Naive B cell (primary cell): Measurements from ENCODE around the gene PCSK6. TPM values are rescaled to one million over a fixed set of nuclear protein-coding genes. Genes with fewer than 3 reads are reported as not detected.

Experiments
- ATAC-seq, 2 donors: fragments of 150-1000 bp; cut with Tn5 transposase; 2 replicates each; pipeline ENCODE4 v1.10.0; 2021; ENCODE audit warnings: low read depth in 2 of 2, mild to moderate bottlenecking in 2 of 2, moderate library complexity in 2 of 2
- DNase-seq: peaks from one replicate; pipeline ENCODE4 v3.0.0; 2022
- H3K27ac Mint-ChIP-seq, 6 donors: one replicate each; pipeline ENCODE4 v1.8.0; 2020 to 2022; ENCODE audit warnings: mild to moderate bottlenecking in 6 of 6, mixed read lengths in 6 of 6, moderate library complexity in 5 of 6, inconsistent platforms in 2 of 6
- H3K27me3 Mint-ChIP-seq, 3 donors: one replicate each; pipeline ENCODE4 v1.8.0; 2021 to 2022; ENCODE audit warnings: mixed read lengths in 3 of 3, mild to moderate bottlenecking in 1 of 3
- H3K36me3 Mint-ChIP-seq, 2 donors: one replicate each; pipeline ENCODE4 v1.8.0; 2020 to 2022; ENCODE audit warnings: mixed read lengths in 2 of 2, inconsistent platforms in 1 of 2, mild to moderate bottlenecking in 1 of 2
- H3K4me1 Mint-ChIP-seq, 3 donors: one replicate each; pipeline ENCODE4 v1.8.0; 2020 to 2022; ENCODE audit warnings: mixed read lengths in 3 of 3, inconsistent platforms in 1 of 3, mild to moderate bottlenecking in 1 of 3, moderate library complexity in 1 of 3
- H3K4me3 Mint-ChIP-seq, 8 donors: one replicate each; pipeline ENCODE4 v1.8.0; 2020 to 2022; ENCODE audit warnings: mild to moderate bottlenecking in 8 of 8, mixed read lengths in 8 of 8, moderate library complexity in 8 of 8, inconsistent platforms in 2 of 8
- H3K9me3 Mint-ChIP-seq, 7 donors: one replicate each; pipeline ENCODE4 v1.8.0; 2020 to 2022; ENCODE audit warnings: mixed read lengths in 7 of 7, mild to moderate bottlenecking in 5 of 7, inconsistent platforms in 2 of 7, moderate library complexity in 1 of 7
- polyA plus RNA-seq, 6 donors: library from polyadenylated mRNA; unstranded; fragments of 300-500 nt; fragmentation: Illumina TruSeq; gene quantifications; one replicate each; pipeline ENCODE4 v1.2.3, GENCODE V29; 2021; ENCODE audit warnings: low read depth in 6 of 6

PCSK6 gene
- polyA plus RNA-seq, 6 donors from 2014 or later: 0.78 to 1.4 (median 0.96) TPM; not detected in 1

- DNase-seq (no peak), ATAC-seq (no peak)
- no peak overlapping the region for H3K27ac Mint-ChIP-seq
- H3K27me3 Mint-ChIP-seq: peaks cover 3 to 27% (median 27%) of the 10 kb centered on the region in 3 donors
- no peak overlapping the region for H3K4me3 Mint-ChIP-seq
- H3K9me3 Mint-ChIP-seq: peaks cover 0 to 3% (median 0%) of the 10 kb centered on the region in 7 donors
- H3K4me1 Mint-ChIP-seq: peaks cover 0 to 6% (median 0%) of the 10 kb centered on the region in 3 donors
- no peaks in the 10 kb centered on the region for H3K36me3 Mint-ChIP-seq
Observed at GRCh38 chr15:101437618-101438481, 51.7 kb downstream of the PCSK6 start.

DNA sequence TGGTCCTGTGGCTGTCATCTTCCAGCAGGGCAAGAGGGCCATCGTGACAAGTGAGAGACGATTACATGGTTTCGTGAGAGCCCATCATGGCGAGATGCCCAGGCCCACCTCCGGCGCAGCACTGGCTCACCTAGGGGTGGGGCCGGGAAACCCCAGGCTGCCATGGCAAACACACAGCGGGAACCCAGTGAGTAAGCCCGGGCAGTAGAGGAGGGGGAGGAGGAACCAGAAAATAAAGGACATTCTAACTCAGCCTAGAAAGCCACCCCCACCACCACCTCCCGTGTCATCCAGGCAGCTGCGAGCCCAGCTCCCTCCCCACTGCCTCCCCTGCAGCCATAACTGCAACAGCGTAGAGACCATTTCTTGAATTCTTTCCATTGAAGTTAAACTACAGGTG lies 52.3 kb downstream of the PCSK6 start:
- Mint-ChIP-seq H3K27ac (no peak overlapping the region), H3K4me3 (no peak overlapping the region), H3K4me1 (peaks cover 0 to 6% (median 0%) of the 10 kb centered on the region in 3 donors), H3K27me3 (peaks cover 3 to 32% (median 23%) of the 10 kb centered on the region in 3 donors), H3K36me3 (no peaks in the 10 kb centered on the region), H3K9me3 (peaks cover 0 to 3% (median 0%) of the 10 kb centered on the region in 7 donors)
- no peak for DNase-seq
- no peak for ATAC-seq

DNA sequence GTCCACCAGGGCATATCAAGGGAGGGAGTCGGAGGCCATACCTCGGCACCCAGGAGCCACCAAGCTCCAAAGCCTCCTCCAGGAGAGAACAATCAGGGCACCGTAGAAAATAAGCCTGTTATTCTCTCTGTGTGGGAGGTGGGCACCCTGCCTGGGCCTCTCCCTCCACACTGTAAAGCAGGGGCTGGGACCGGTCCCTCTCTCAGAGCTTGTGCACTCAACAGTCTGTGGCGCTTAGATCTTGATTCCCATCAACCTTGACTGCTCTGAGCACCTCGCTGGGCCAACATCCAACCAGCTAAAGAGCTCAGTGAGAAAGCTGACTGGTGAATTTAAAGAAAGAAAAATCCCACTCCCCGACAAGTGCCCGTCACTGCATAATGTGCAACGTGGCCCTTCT lies 53.0 kb downstream of the PCSK6 start:
- ATAC-seq (no peak), DNase-seq (no peak)
- peaks cover 0 to 3% (median 0%) of the 10 kb centered on the region in 7 donors for H3K9me3 Mint-ChIP-seq
- no peaks in the 10 kb centered on the region for H3K36me3 Mint-ChIP-seq
- H3K4me3 Mint-ChIP-seq: peak overlapping the region in 1 of 8 donors; percentile 9
- H3K27me3 Mint-ChIP-seq: peaks cover 3 to 33% (median 18%) of the 10 kb centered on the region in 3 donors
- peaks cover 0 to 3% (median 0%) of the 10 kb centered on the region in 3 donors for H3K4me1 Mint-ChIP-seq
- H3K27ac Mint-ChIP-seq: peak overlapping the region in 1 of 6 donors; percentile 26

DNA sequence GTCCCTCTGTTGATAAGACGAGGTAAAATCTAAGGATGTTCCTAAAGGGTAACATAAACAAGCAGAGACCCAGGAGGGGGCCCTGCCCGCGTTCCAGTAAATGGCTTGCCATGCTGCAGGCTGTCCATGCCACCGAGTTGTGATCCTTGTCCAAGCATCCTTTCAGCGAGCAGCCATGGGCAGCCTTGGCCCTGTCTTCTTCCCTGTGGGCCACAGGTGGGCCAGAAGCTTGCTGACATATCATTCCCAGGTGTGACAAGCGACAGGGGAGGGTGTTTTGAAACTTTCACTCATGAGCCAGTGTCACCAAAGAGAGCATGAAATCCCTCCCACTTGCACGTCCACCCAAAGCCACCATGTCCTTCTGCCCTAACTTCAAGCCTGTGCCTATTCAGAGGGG lies 53.7 kb downstream of the PCSK6 start:
- no peak overlapping the region for H3K27ac Mint-ChIP-seq
- peaks cover 0 to 2% (median 0%) of the 10 kb centered on the region in 3 donors for H3K4me1 Mint-ChIP-seq
- no peaks in the 10 kb centered on the region for H3K36me3 Mint-ChIP-seq
- peaks cover 8 to 33% (median 18%) of the 10 kb centered on the region in 3 donors for H3K27me3 Mint-ChIP-seq
- peaks cover 0 to 3% (median 0%) of the 10 kb centered on the region in 7 donors for H3K9me3 Mint-ChIP-seq
- ATAC-seq (no peak), DNase-seq (no peak)
- H3K4me3 Mint-ChIP-seq: no peak overlapping the region

GRCh38 chr15:101434032-101434920 lies 55.2 kb downstream of the PCSK6 start:
- no peak overlapping the region for H3K4me3 Mint-ChIP-seq
- peaks cover 0 to 3% (median 0%) of the 10 kb centered on the region in 7 donors for H3K9me3 Mint-ChIP-seq
- H3K27ac Mint-ChIP-seq: no peak overlapping the region
- ATAC-seq: no peak
- DNase-seq: no peak
- H3K4me1 Mint-ChIP-seq: peaks cover 0 to 2% (median 0%) of the 10 kb centered on the region in 3 donors
- H3K36me3 Mint-ChIP-seq: no peaks in the 10 kb centered on the region
- H3K27me3 Mint-ChIP-seq: peaks cover 11 to 33% (median 18%) of the 10 kb centered on the region in 3 donors

DNA sequence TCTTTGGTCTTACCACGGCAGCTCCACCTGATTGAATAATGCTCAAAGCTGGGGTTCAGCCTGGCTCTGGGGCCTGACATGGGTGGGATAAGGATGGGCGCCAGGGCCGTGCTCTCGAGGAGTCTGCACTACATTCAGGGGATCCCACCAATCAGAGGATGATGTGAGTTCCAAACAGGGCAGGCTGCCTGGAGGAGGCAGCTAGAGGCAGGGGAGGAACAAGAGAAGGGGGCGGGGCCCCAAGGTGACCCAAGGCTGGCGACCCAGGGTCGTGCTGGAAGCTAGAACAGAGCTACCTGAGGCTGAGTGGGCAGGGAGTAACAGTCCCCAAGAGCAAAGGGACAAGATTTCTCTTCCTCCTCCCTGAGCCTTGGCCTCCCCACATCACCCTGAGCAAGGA lies 56.1 kb downstream of the PCSK6 start:
- H3K4me1 Mint-ChIP-seq: peaks cover 0 to 2% (median 0%) of the 10 kb centered on the region in 3 donors
- no peak overlapping the region for H3K4me3 Mint-ChIP-seq
- no peak overlapping the region for H3K27ac Mint-ChIP-seq
- no peak for DNase-seq
- peaks cover 10 to 32% (median 11%) of the 10 kb centered on the region in 3 donors for H3K27me3 Mint-ChIP-seq
- no peaks in the 10 kb centered on the region for H3K36me3 Mint-ChIP-seq
- no peaks in the 10 kb centered on the region for H3K9me3 Mint-ChIP-seq
- no peak for ATAC-seq

DNA sequence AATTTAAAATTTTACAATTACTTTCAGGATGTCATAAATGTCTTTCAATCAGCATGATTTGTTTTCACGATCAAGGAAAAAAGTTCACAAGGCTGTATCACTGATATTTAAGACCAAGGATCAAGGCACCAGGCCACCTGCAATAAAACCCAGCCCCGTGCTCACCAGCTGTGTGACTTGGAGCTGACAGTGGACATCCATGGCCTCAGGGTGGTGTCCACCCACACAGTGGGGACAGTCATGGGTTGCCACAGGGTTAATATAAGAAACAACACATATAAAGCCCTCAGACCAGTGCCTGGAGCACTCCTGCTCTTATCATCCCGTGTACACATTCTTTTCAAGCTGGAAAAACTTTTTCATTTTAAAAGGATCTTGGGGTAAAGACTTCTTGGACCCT lies 56.5 kb downstream of the PCSK6 start:
- Mint-ChIP-seq H3K9me3 (no peaks in the 10 kb centered on the region), H3K4me3 (no peak overlapping the region), H3K27ac (no peak overlapping the region), H3K4me1 (peaks cover 0 to 2% (median 0%) of the 10 kb centered on the region in 3 donors), H3K27me3 (peaks cover 6 to 36% (median 9%) of the 10 kb centered on the region in 3 donors), H3K36me3 (no peaks in the 10 kb centered on the region)
- no peak for DNase-seq
- ATAC-seq: no peak

GRCh38 chr15:101431748-101432147 lies 57.8 kb downstream of the PCSK6 start:
- ATAC-seq (no peak), DNase-seq (no peak)
- peaks cover 0 to 32% (median 8%) of the 10 kb centered on the region in 3 donors for H3K27me3 Mint-ChIP-seq
- no peaks in the 10 kb centered on the region for H3K36me3 Mint-ChIP-seq
- peaks cover 0 to 2% (median 0%) of the 10 kb centered on the region in 3 donors for H3K4me1 Mint-ChIP-seq
- H3K4me3 Mint-ChIP-seq: no peak overlapping the region
- no peak overlapping the region for H3K27ac Mint-ChIP-seq
- H3K9me3 Mint-ChIP-seq: no peaks in the 10 kb centered on the region

- DNase-seq (no peak), ATAC-seq (no peak)
- H3K9me3 Mint-ChIP-seq: no peaks in the 10 kb centered on the region
- H3K27ac Mint-ChIP-seq: no peak overlapping the region
- no peak overlapping the region for H3K4me3 Mint-ChIP-seq
- peaks cover 0 to 28% (median 8%) of the 10 kb centered on the region in 3 donors for H3K27me3 Mint-ChIP-seq
- no peaks in the 10 kb centered on the region for H3K36me3 Mint-ChIP-seq
- H3K4me1 Mint-ChIP-seq: peaks cover 0 to 2% (median 0%) of the 10 kb centered on the region in 3 donors
Observed at GRCh38 chr15:101431301-101431700, 58.2 kb downstream of the PCSK6 start.

GRCh38 chr15:101429646-101430045 lies 59.9 kb downstream of the PCSK6 start:
- Mint-ChIP-seq H3K9me3 (no peaks in the 10 kb centered on the region), H3K4me1 (peaks cover 0 to 2% (median 0%) of the 10 kb centered on the region in 3 donors), H3K27ac (no peak overlapping the region), H3K4me3 (no peak overlapping the region), H3K36me3 (no peaks in the 10 kb centered on the region), H3K27me3 (peaks cover 0 to 24% (median 8%) of the 10 kb centered on the region in 3 donors)
- ATAC-seq: no peak
- DNase-seq: no peak

GRCh38 chr15:101429191-101429590 lies 60.3 kb downstream of the PCSK6 start:
- no peaks in the 10 kb centered on the region for H3K9me3 Mint-ChIP-seq
- H3K27me3 Mint-ChIP-seq: peaks cover 0 to 26% (median 8%) of the 10 kb centered on the region in 3 donors
- no peak for DNase-seq
- peaks cover 0 to 2% (median 0%) of the 10 kb centered on the region in 3 donors for H3K4me1 Mint-ChIP-seq
- no peaks in the 10 kb centered on the region for H3K36me3 Mint-ChIP-seq
- no peak overlapping the region for H3K4me3 Mint-ChIP-seq
- ATAC-seq: no peak
- H3K27ac Mint-ChIP-seq: no peak overlapping the region

DNA sequence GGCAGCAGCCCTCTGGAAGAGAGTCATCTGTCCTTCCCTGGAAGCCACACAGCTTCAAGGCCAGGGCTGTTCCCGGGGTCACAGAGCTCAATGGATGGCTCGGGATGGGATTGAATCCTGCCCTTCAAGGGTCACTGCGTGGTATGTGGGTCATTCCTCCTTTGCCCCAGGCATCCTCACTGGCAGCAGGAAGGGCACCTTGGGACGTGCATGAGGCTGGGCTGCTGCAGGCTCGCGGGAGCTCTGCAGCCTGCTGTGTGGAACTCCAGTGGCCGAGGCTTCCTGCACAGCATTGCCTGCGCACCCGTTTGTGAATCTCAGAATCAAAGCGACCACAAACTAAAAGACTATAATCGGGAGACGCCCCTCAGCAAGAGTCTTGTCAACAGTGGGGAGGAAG lies 60.7 kb downstream of the PCSK6 start:
- H3K4me3 Mint-ChIP-seq: peak overlapping the region in 1 of 8 donors; percentile 5
- peaks cover 0 to 2% (median 0%) of the 10 kb centered on the region in 3 donors for H3K4me1 Mint-ChIP-seq
- no peaks in the 10 kb centered on the region for H3K36me3 Mint-ChIP-seq
- no peak for DNase-seq
- H3K27ac Mint-ChIP-seq: no peak overlapping the region
- H3K9me3 Mint-ChIP-seq: no peaks in the 10 kb centered on the region
- peaks cover 0 to 29% (median 8%) of the 10 kb centered on the region in 3 donors for H3K27me3 Mint-ChIP-seq
- ATAC-seq: no peak
